ENCODE results near the gene PDE7B.

The PDE7B gene

GRCh38 chr6:136108361-136108945, 257.0 kb downstream of the PDE7B start:
- TF ChIP-seq CTCF (conservative IDR thresholded peaks at IDR 0.05; ENCODE audit: low read length), result no peak
- DNase-seq (ENCODE audit: low read depth), result no peak
- H3K4me3 ChIP-seq (ENCODE audit: low read length), result no peak overlapping the region

GRCh38 chr6:136111831-136112230, 260.3 kb downstream of the PDE7B start:
- DNase-seq (ENCODE audit: low read depth), result no peak
- H3K4me3 ChIP-seq (ENCODE audit: low read length), result no peak overlapping the region
- TF ChIP-seq CTCF (conservative IDR thresholded peaks at IDR 0.05; ENCODE audit: low read length), result no peak

DNA sequence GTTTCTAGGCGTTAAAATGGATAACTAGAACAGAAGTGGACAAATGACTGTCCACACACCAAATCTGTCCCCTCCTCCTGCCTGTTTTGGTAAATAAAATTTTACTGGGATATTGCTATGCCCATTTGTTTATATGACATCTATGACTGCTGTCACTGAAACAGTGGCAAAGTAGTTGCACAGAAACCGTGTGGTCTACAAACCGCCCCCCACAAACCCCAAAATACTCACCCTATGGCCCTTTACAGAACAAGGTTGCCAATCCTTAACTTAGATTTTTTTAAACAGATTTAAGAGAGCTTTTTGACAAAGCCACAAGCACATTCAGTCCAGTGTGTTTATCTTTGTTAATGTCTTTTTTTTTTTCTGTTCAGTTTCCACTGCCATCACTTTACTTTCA, 260.8 kb downstream of the PDE7B start:
- TF ChIP-seq CTCF (conservative IDR thresholded peaks at IDR 0.05; ENCODE audit: low read length), result no peak

DNA sequence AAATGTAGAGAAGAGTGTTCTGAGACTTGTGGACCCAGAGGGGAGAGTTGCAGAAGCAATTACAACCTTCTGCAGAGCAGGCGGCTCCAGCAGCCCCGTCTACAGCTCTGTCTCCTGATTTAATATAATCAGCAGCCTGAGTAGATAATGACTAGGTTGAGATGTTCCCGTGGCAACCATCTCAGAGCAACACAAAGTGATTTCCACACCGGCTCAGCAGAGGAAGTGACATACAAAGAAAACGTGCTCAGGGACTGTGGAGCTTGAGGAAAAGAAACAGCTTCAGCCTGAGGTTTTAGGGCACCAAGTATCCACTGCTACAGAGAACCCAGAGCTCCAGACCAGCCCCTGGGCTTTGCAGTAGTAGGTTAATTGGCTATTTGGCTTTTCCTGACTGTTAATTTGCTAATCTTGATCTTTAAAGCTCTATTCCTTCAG, 262.3 kb downstream of the PDE7B start:
- TF ChIP-seq CTCF (conservative IDR thresholded peaks at IDR 0.05; ENCODE audit: low read length), result no peak

More for the DNA sequence above, 260.8 kb downstream of the PDE7B start:
- no peak overlapping the region for H3K4me3 ChIP-seq (ENCODE audit: low read length)
- no peak for DNase-seq (ENCODE audit: low read depth)

DNA sequence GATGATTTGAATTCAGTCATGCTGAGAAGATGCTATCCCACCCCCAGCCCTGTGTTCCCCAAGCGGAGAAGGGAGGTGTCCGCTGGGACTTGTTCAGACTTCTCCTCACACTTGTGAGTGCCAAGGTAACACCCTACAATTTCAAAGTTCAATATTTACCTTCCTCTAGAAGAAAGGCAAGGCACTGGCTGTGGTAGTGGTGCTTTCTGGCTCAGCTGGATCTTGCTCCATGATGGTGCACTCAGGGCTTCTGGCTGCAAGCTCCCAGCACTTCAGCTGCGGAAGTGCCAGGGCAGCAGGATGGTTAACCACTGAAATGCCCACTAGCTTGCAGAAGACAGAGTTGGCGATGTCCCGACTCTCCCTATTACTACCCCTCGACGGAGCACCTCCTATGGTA, 263.2 kb downstream of the PDE7B start:
- no peak for DNase-seq (ENCODE audit: low read depth)
- TF ChIP-seq CTCF (conservative IDR thresholded peaks at IDR 0.05; ENCODE audit: low read length), result no peak
- H3K4me3 ChIP-seq (ENCODE audit: low read length), result no peak overlapping the region

More for the DNA sequence above, 262.3 kb downstream of the PDE7B start:
- DNase-seq (ENCODE audit: low read depth), result peak; percentile 85
- no peak overlapping the region for H3K4me3 ChIP-seq (ENCODE audit: low read length)

DNA sequence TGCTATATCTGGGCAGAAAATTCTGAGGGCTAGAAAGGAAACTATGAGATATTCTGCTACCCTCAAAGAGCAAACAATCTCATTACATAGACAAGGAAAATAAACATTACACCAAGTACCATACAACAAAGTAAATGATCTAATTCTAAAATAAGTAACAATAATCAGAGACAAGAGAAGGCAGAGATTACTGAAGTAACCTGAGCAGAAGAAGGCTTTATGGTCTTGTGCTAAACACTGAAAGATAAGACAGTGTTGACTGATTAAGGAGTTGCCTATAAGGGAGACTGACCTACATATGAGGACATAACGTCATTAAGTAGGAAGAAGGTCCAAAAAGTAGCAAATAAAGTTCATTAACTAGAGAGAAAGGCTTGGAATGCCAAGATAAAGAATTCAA, 264.4 kb downstream of the PDE7B start:
- DNase-seq (ENCODE audit: low read depth), result no peak
- no peak overlapping the region for H3K4me3 ChIP-seq (ENCODE audit: low read length)
- TF ChIP-seq CTCF (conservative IDR thresholded peaks at IDR 0.05; ENCODE audit: low read length), result no peak

GRCh38 chr6:136117081-136117480, 265.6 kb downstream of the PDE7B start:
- no peak for TF ChIP-seq CTCF (conservative IDR thresholded peaks at IDR 0.05; ENCODE audit: low read length)
- no peak overlapping the region for H3K4me3 ChIP-seq (ENCODE audit: low read length)
- no peak for DNase-seq (ENCODE audit: low read depth)

Data from AG10803 (cell line).